Measurements from ENCODE around the gene VPS18.

The VPS18 gene

DNA sequence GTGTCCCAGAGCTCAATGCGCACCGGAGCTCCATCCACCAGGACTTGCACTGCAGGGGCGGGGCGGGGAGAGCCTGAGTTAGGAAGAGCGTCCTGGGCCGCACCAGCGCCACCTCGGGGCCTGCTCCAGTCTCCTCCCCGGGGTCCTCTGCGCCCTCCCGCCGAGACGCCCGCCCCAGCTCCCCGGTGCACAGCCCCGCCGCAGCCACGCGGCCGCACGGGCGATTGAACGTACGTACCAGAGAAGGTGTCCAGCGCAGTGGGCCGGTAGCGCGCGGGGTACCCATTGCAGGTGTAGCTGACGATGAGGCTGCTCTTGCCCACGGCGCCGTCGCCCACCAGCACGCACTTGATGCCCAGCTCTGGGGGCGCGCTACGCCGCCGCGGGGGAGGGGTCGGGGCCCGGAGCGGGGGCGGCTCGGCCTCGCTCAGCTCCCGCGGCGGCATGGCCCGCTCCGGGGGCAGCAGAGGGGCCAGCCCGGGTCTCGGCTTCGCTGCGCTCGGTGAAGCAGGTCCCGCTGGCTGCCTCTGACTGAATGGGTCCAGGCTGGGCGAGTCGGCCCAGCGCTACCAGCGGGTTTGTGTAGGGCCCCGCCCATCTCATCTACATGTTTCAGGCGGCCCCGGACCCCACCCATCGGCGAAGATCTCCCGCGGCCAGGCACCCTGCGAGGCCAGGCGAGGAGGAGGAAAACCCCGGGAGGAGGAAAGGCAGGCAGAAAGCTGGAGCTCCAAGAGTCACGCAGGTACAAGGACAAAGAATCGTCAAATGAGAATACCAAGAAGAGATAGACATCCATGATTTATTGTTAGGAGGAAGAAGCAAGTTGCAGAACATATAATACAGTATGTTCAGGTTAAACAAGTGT is 20.3 kb upstream of the VPS18 start, which contains the start of gene RHOV:
Gene RHOV, minus strand, starts transcription at position 541 of the 868 bp plus-strand sequence. Its CDS starts 95 bp downstream, at position 446.
- H3K79me2 ChIP-seq (ENCODE audit: insufficient read depth, low read length): no peaks in the 10 kb centered on the region
- no peaks in the 10 kb centered on the region for H3K9me3 ChIP-seq (ENCODE audit: insufficient read depth, low read length)
- H3K4me2 ChIP-seq (ENCODE audit: low read depth, low read length, poor library complexity, severe bottlenecking): peak within 1 kb of the TSS; percentile 71
- TF ChIP-seq, protein P1, sequence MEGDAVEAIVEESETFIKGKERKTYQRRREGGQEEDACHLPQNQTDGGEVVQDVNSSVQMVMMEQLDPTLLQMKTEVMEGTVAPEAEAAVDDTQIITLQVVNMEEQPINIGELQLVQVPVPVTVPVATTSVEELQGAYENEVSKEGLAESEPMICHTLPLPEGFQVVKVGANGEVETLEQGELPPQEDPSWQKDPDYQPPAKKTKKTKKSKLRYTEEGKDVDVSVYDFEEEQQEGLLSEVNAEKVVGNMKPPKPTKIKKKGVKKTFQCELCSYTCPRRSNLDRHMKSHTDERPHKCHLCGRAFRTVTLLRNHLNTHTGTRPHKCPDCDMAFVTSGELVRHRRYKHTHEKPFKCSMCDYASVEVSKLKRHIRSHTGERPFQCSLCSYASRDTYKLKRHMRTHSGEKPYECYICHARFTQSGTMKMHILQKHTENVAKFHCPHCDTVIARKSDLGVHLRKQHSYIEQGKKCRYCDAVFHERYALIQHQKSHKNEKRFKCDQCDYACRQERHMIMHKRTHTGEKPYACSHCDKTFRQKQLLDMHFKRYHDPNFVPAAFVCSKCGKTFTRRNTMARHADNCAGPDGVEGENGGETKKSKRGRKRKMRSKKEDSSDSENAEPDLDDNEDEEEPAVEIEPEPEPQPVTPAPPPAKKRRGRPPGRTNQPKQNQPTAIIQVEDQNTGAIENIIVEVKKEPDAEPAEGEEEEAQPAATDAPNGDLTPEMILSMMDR (IDR thresholded peaks at IDR 0.05; ENCODE audit: insufficient read depth, low read length, poor library complexity, severe bottlenecking): peak; percentile 39
- TF ChIP-seq EZH2phosphoT487 (conservative IDR thresholded peaks at IDR 0.05; ENCODE audit: low read length): no peak
- peak within 1 kb of the TSS; percentile 56 for H3K9ac ChIP-seq (ENCODE audit: low read length)
- peak within 1 kb of the TSS; percentile 57 for H3K4me3 ChIP-seq (ENCODE audit: insufficient read depth, low read length, poor library complexity, severe bottlenecking)
- H2AFZ ChIP-seq (ENCODE audit: low read depth, low read length, severe bottlenecking): peak within 1 kb of the TSS; percentile 94
- H3F3A ChIP-seq (ENCODE audit: insufficient read depth): no peaks in the 10 kb centered on the region
- no peaks in the 10 kb centered on the region for H3K36me3 ChIP-seq (ENCODE audit: low read length)
- no peaks in the 10 kb centered on the region for H3K27me3 ChIP-seq (ENCODE audit: low read length)
- no peak within 1 kb of the TSS for H3K27ac ChIP-seq (ENCODE audit: low read depth, low read length)
- H4K20me1 ChIP-seq (ENCODE audit: low read depth, low read length): no peaks in the 10 kb centered on the region
- H3K9me2 ChIP-seq (replicated peaks; ENCODE audit: insufficient read depth, low read length): no peaks in the 10 kb centered on the region

- H3K27ac ChIP-seq (ENCODE audit: low read depth, low read length): no peak overlapping the region
Observed at GRCh38 chr15:40875991-40876730, 18.1 kb upstream of the VPS18 start.

DNA sequence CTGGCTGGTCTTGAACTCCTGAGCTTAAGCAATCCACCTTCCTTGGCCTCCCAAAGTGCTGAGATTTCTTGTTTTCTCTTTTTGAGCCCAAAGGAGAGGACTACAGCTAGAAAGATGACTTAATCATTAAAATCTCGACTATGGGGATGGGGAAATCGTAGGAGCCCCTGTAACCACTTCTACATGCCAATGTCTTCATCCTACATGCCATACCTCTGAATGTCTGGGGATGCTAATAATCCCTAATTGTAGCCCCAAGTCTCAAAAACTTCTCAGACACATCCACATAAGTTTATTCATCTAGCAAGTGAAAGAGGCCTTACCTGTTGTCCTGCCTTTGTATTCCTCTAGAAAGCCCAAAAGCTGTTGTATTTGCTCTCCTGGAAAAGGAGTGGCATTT is 16.6 kb upstream of the VPS18 start:
- Histone ChIP-seq H3K9me2 (replicated peaks; ENCODE audit: insufficient read depth, low read length) (no peaks in the 10 kb centered on the region), H3K36me3 (ENCODE audit: low read length) (no peaks in the 10 kb centered on the region), H3K79me2 (ENCODE audit: insufficient read depth, low read length) (no peaks in the 10 kb centered on the region), H3K27me3 (ENCODE audit: low read length) (no peaks in the 10 kb centered on the region), H4K20me1 (ENCODE audit: low read depth, low read length) (no peaks in the 10 kb centered on the region), H2AFZ (ENCODE audit: low read depth, low read length, severe bottlenecking) (no peak overlapping the region), H3K27ac (ENCODE audit: low read depth, low read length) (no peak overlapping the region), H3K9me3 (ENCODE audit: insufficient read depth, low read length) (no peaks in the 10 kb centered on the region), H3F3A (ENCODE audit: insufficient read depth) (no peaks in the 10 kb centered on the region), H3K9ac (ENCODE audit: low read length) (no peak overlapping the region), H3K4me2 (ENCODE audit: low read depth, low read length, poor library complexity, severe bottlenecking) (no peak overlapping the region), H3K4me3 (ENCODE audit: insufficient read depth, low read length, poor library complexity, severe bottlenecking) (no peak overlapping the region)
- TF ChIP-seq, protein P1 (IDR thresholded peaks at IDR 0.05; ENCODE audit: insufficient read depth, low read length, poor library complexity, severe bottlenecking): no peak
- TF ChIP-seq EZH2phosphoT487 (conservative IDR thresholded peaks at IDR 0.05; ENCODE audit: low read length): no peak

More at GRCh38 chr15:40875991-40876730, 18.1 kb upstream of the VPS18 start:
- TF ChIP-seq EZH2phosphoT487 (conservative IDR thresholded peaks at IDR 0.05; ENCODE audit: low read length): no peak
- TF ChIP-seq, protein P1 (IDR thresholded peaks at IDR 0.05; ENCODE audit: insufficient read depth, low read length, poor library complexity, severe bottlenecking): no peak
- no peaks in the 10 kb centered on the region for H3K79me2 ChIP-seq (ENCODE audit: insufficient read depth, low read length)
- H4K20me1 ChIP-seq (ENCODE audit: low read depth, low read length): no peaks in the 10 kb centered on the region
- no peaks in the 10 kb centered on the region for H3K9me2 ChIP-seq (replicated peaks; ENCODE audit: insufficient read depth, low read length)
- H3F3A ChIP-seq (ENCODE audit: insufficient read depth): no peaks in the 10 kb centered on the region
- H3K27me3 ChIP-seq (ENCODE audit: low read length): no peaks in the 10 kb centered on the region
- no peak overlapping the region for H3K4me2 ChIP-seq (ENCODE audit: low read depth, low read length, poor library complexity, severe bottlenecking)
- H3K36me3 ChIP-seq (ENCODE audit: low read length): no peaks in the 10 kb centered on the region
- no peaks in the 10 kb centered on the region for H3K9me3 ChIP-seq (ENCODE audit: insufficient read depth, low read length)
- H3K9ac ChIP-seq (ENCODE audit: low read length): no peak overlapping the region
- no peak overlapping the region for H2AFZ ChIP-seq (ENCODE audit: low read depth, low read length, severe bottlenecking)
- H3K4me3 ChIP-seq (ENCODE audit: insufficient read depth, low read length, poor library complexity, severe bottlenecking): no peak overlapping the region
